Measurements from ENCODE around the gene PNMA6F. TPM values are rescaled to one million over a fixed set of nuclear protein-coding genes. Genes with fewer than 3 reads are reported as not detected.
"Not testable (repeated sequence)": the region's sequence is repeated elsewhere in the genome, so short reads cannot be mapped to it uniquely, and the experiment has no call there.

The PNMA6F gene
- polyA plus RNA-seq, 1 donor from 2014 or later, result not detected

GRCh38 chrX:153343674-153344073 is 22.1 kb upstream of the PNMA6F start:
- peak overlapping the region in 1 of 4 donors; percentile 38 for H3K4me3 Mint-ChIP-seq
- H3K36me3 Mint-ChIP-seq, result peaks cover 14% of the 10 kb centered on the region
- no peaks in the 10 kb centered on the region for H3K9me3 Mint-ChIP-seq
- peak overlapping the region in 1 of 3 donors; percentile 28 for H3K27ac Mint-ChIP-seq
- peaks cover 0 to 23% (median 14%) of the 10 kb centered on the region in 3 donors for H3K4me1 Mint-ChIP-seq
- no peaks in the 10 kb centered on the region for H3K27me3 Mint-ChIP-seq

GRCh38 chrX:153342762-153343558 is 21.4 kb upstream of the PNMA6F start:
- no peaks in the 10 kb centered on the region for H3K27me3 Mint-ChIP-seq
- peaks cover 10% of the 10 kb centered on the region for H3K36me3 Mint-ChIP-seq
- peak overlapping the region in 1 of 4 donors; percentile 49 for H3K4me3 Mint-ChIP-seq
- H3K9me3 Mint-ChIP-seq, result no peaks in the 10 kb centered on the region
- H3K27ac Mint-ChIP-seq, result no peak overlapping the region
- peaks cover 0 to 27% (median 21%) of the 10 kb centered on the region in 3 donors for H3K4me1 Mint-ChIP-seq

- peaks cover 14 to 46% (median 37%) of the 10 kb centered on the region in 3 donors for H3K4me1 Mint-ChIP-seq
Observed at GRCh38 chrX:153340111-153340510, 18.5 kb upstream of the PNMA6F start.

DNA sequence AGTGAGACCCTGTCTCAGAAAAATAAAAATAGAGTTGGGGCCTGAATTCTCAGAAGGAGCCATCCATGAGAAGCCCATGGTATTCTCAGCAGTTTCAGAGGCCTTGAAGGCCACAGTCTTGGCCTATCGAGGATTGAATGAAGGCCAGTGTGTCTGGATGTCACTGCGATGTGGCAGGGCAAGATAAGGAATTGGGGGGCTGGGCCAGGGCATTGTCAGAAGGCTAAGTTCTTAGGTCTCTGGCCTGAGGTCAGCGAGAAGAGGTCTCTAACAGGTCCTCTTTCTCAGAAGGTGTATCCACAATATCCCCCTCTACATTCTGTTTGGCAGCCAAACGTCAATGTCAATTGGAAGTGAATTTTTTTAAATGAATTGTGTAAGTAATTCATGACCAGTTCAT is 18.1 kb upstream of the PNMA6F start:
- Mint-ChIP-seq H3K27me3 (no peaks in the 10 kb centered on the region), H3K4me3 (no peak overlapping the region), H3K4me1 (peaks cover 15 to 48% (median 37%) of the 10 kb centered on the region in 3 donors), H3K36me3 (peaks cover 5% of the 10 kb centered on the region), H3K27ac (no peak overlapping the region), H3K9me3 (no peaks in the 10 kb centered on the region)

More at GRCh38 chrX:153340111-153340510, 18.5 kb upstream of the PNMA6F start:
- Mint-ChIP-seq H3K4me3 (no peak overlapping the region), H3K9me3 (no peaks in the 10 kb centered on the region), H3K27me3 (no peaks in the 10 kb centered on the region), H3K27ac (no peak overlapping the region), H3K36me3 (peaks cover 5% of the 10 kb centered on the region)

DNA sequence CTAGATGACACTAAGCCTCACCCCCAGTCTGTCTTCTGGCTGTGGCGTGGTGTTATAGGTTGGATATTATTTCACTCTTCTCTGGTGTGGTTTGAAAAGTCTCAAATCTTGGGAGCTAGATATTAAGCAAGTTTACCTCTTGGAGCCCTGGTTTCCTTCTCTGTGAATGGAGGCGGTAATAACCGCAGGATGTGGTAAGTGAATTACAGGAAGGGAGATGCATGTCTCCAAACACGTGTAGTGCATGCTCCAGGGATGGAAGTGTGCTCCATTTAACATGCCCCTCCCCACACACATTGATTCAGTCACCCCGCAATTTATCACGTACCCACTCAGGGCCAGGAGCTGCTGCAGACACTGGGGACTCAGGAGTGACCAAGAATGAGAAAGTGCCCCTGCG is 17.3 kb upstream of the PNMA6F start:
- no peaks in the 10 kb centered on the region for H3K27me3 Mint-ChIP-seq
- H3K36me3 Mint-ChIP-seq, result peaks cover 5% of the 10 kb centered on the region
- no peak overlapping the region for H3K4me3 Mint-ChIP-seq
- H3K9me3 Mint-ChIP-seq, result no peaks in the 10 kb centered on the region
- H3K4me1 Mint-ChIP-seq, result peaks cover 15 to 46% (median 35%) of the 10 kb centered on the region in 3 donors
- no peak overlapping the region for H3K27ac Mint-ChIP-seq

DNA sequence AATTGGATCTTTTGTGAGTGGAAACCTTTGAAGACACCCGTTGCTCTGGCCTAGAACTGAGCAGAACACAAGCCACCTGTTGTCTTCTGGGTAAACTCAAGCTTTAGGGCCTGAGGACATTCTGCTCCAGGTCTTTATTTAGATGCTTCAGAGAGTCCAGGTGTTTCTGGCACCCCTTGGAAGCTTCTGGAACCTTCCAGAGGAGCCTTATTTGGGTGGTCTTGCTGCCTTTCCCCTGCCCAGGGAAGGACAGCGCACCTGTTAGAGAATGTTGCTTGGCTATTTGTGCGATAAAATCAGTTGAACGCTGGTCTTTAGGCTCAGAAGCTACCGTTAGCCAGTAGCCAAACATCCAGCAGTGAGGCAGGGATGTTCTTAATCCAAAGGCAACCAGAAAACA is 15.4 kb upstream of the PNMA6F start:
- H3K27me3 Mint-ChIP-seq, result no peaks in the 10 kb centered on the region
- peaks cover 18 to 41% (median 36%) of the 10 kb centered on the region in 3 donors for H3K4me1 Mint-ChIP-seq
- peak overlapping the region in 2 of 4 donors; percentile 10 to 81 for H3K4me3 Mint-ChIP-seq
- no peak overlapping the region for H3K27ac Mint-ChIP-seq
- peaks cover 5% of the 10 kb centered on the region for H3K36me3 Mint-ChIP-seq
- no peaks in the 10 kb centered on the region for H3K9me3 Mint-ChIP-seq

- no peaks in the 10 kb centered on the region for H3K9me3 Mint-ChIP-seq
- peak overlapping the region; percentile 81 to 95 (median 85) for H3K4me3 Mint-ChIP-seq
Observed at GRCh38 chrX:153336121-153336894, 14.7 kb upstream of the PNMA6F start.

DNA sequence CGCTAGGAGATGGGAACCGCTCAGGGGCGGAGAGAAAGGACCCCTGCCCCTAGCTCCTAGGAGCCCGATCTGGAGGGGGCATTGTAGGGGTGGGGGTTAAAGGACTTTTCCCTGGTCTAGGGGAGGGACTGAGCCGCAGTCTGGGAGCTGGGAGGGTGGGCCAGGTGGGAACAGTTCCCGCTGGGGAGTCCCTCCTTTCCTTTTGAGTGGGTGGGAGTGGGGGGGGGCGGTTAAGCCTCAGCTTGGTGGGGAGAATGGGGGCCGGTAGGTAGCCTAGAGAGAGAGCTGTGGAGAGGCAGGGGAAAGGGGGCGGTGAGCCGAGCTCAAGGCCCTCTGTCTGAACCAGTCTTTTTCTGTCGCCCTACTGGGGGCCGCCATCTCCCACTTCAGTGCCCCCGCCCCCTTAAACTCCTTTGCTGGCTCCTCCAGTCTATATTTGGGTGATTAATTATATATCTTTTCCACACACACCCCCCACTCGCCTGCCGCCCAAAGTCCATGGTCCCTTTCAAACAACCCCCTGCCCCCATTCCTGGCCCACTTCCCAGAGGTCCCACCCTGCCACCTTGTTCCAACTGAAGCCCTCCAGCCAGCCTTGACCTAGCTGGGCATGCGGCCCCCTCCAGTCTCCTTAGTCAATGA is 13.2 kb upstream of the PNMA6F start:
- Mint-ChIP-seq H3K36me3 (no peaks in the 10 kb centered on the region), H3K4me1 (peaks cover 18 to 28% (median 25%) of the 10 kb centered on the region in 3 donors), H3K9me3 (no peaks in the 10 kb centered on the region), H3K27me3 (no peaks in the 10 kb centered on the region), H3K4me3 (peak overlapping the region; percentile 81 to 95 (median 85)), H3K27ac (peak overlapping the region in 2 of 3 donors; percentile 76 to 86)

More at GRCh38 chrX:153336121-153336894, 14.7 kb upstream of the PNMA6F start:
- peaks cover 3% of the 10 kb centered on the region for H3K36me3 Mint-ChIP-seq
- no peaks in the 10 kb centered on the region for H3K27me3 Mint-ChIP-seq
- H3K4me1 Mint-ChIP-seq, result peaks cover 18 to 34% (median 33%) of the 10 kb centered on the region in 3 donors
- H3K27ac Mint-ChIP-seq, result peak overlapping the region; percentile 47 to 86 (median 59)

GRCh38 chrX:153333821-153334653 is 12.5 kb upstream of the PNMA6F start, which contains the start of gene ZNF275:
Gene ZNF275, plus strand, starts transcription at chrX:153334153. Its CDS starts 2,527 bp downstream, at chrX:153336680.
- Mint-ChIP-seq H3K27ac (peak within 1 kb of the TSS in 2 of 3 donors; percentile 76 to 86), H3K4me1 (peaks cover 18 to 26% (median 25%) of the 10 kb centered on the region in 3 donors), H3K9me3 (peaks cover under 1 to 2% (median under 1%) of the 10 kb centered on the region in 3 donors), H3K27me3 (no peaks in the 10 kb centered on the region), H3K4me3 (peak within 1 kb of the TSS; percentile 81 to 95 (median 85)), H3K36me3 (no peaks in the 10 kb centered on the region)

DNA sequence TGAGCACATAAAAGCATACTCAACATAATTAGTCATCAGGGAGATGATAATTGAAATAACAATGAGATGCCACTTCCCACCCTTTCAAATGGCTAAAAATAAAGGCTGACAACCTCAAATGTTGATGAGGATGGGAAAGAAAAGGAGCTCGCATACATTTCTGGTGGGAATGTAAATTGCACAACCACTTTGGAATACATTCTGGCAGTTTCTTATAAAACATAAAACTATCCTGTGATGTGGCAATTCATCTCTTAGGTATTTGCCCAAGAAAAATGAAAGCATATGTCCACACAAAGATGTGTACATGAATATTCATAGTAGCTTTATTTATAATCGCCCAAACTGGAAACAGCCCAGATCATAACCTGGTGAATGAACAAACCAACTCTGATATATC is 11.7 kb upstream of the PNMA6F start:
- peaks cover 18 to 24% (median 22%) of the 10 kb centered on the region in 3 donors for H3K4me1 Mint-ChIP-seq
- peaks cover 2 to 10% (median 2%) of the 10 kb centered on the region in 3 donors for H3K9me3 Mint-ChIP-seq
- peak overlapping the region in 1 of 3 donors; percentile 42 for H3K27ac Mint-ChIP-seq
- H3K36me3 Mint-ChIP-seq, result no peaks in the 10 kb centered on the region
- H3K27me3 Mint-ChIP-seq, result no peaks in the 10 kb centered on the region
- H3K4me3 Mint-ChIP-seq, result peak overlapping the region in 3 of 4 donors; percentile 58 to 93 (median 80)

DNA sequence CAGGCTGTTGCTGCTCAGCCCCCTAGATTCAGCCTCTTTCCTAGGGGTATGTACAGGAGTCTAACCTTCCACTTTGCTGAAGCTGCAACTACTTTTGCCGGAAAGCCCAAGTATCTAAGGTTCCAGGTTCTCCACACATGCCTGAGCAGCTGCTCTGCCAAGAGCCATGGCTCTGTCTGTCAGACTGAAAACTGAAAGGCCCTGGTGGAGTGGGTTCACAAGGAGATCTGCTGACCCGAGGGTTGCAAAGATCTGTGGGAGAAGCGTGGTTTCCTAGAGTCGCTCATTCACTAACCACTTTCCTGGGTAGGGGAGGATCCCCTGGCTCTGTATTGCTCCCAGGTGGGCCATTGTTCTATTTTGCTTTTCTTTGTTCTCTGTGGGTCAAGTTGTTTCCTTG is 6.0 kb upstream of the PNMA6F start:
- Mint-ChIP-seq H3K27ac (no peak overlapping the region), H3K36me3 (peaks cover 2% of the 10 kb centered on the region), H3K27me3 (peaks cover 8% of the 10 kb centered on the region), H3K9me3 (peaks cover 2 to 27% (median 6%) of the 10 kb centered on the region in 3 donors), H3K4me3 (no peak overlapping the region), H3K4me1 (peaks cover 0 to 2% (median 2%) of the 10 kb centered on the region in 3 donors)

GRCh38 chrX:153320555-153321184 is 897 bp downstream of the PNMA6F start:
- H3K27me3 Mint-ChIP-seq, result no peaks in the 10 kb centered on the region
- peaks cover 2% of the 10 kb centered on the region for H3K36me3 Mint-ChIP-seq
- no peak overlapping the region for H3K4me3 Mint-ChIP-seq
- no peak overlapping the region for H3K27ac Mint-ChIP-seq
- peaks cover 0 to 2% (median 0%) of the 10 kb centered on the region in 3 donors for H3K4me1 Mint-ChIP-seq
- H3K9me3 Mint-ChIP-seq, result peaks cover 0 to 4% (median 0%) of the 10 kb centered on the region in 3 donors

DNA sequence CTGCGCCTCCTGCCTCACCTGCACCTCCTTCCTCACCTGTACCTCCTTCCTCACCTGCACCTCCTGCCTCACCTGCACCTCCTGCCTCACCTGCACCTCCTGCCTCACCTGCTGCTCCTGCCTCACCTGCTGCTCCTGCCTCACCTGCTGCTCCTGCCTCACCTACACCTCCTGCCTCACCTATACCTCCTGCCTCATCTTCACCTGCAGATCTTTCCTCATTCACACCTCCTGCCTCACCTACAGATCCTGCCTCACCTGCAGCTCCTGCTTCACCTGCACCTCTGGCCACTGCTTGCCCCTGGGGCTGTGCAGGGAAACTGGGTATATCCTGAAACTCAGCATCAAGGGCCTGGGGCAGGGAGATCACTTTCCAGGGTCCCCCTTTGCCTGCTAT is 1.5 kb downstream of the PNMA6F start:
- H3K27ac Mint-ChIP-seq, H3K4me1 Mint-ChIP-seq, H3K4me3 Mint-ChIP-seq, H3K9me3 Mint-ChIP-seq, H3K27me3 Mint-ChIP-seq, H3K36me3 Mint-ChIP-seq: not testable (repeated sequence)
